HEK293T (cell line): Measurements from ENCODE around the gene PKNOX2.

Experiments used
- BHLHE40 ChIP-seq: fragments of 450-650 bp; IDR thresholded peaks from 2 replicates; pipeline ENCODE4 v1.6.1; 2016; ENCODE audit warnings: mild to moderate bottlenecking, moderate library complexity, borderline replicate concordance
- CTBP1 ChIP-seq: fragments of 450-650 bp; IDR thresholded peaks from 2 replicates; pipeline ENCODE4 v1.6.1; 2016; ENCODE audit warnings: borderline replicate concordance
- FOXA1 ChIP-seq: fragments of 450-650 bp; IDR thresholded peaks from 2 replicates; pipeline ENCODE4 v1.6.1; 2016; ENCODE audit warnings: mild to moderate bottlenecking
- FOXM1 ChIP-seq: fragments of 450-650 bp; IDR thresholded peaks from 2 replicates; pipeline ENCODE4 v1.6.1; 2017; ENCODE audit warnings: mild to moderate bottlenecking, borderline replicate concordance
- SP1 ChIP-seq: fragments of 450-650 bp; IDR thresholded peaks from 2 replicates; pipeline ENCODE4 v1.6.1; 2017
- SUZ12 ChIP-seq: fragments of 450-650 bp; IDR thresholded peaks from 2 replicates; pipeline ENCODE4 v1.6.1; 2016; ENCODE audit warnings: mild to moderate bottlenecking
- TARDBP ChIP-seq: fragments of 450-650 bp; IDR thresholded peaks from 2 replicates; pipeline ENCODE4 v1.6.1; 2016

- TF ChIP-seq SP1 (no peak), CTBP1 (no peak), BHLHE40 (no peak), FOXM1 (no peak), SUZ12 (no peak), TARDBP (no peak), FOXA1 (no peak)
Measured at GRCh38 chr11:125171974-125172373, 7.4 kb downstream of the PKNOX2 start.
